CD14-positive monocyte (primary cell): ENCODE measurements around the gene TRMU. TPM values are rescaled to one million over a fixed set of nuclear protein-coding genes. Genes with fewer than 3 reads are reported as not detected.

Source experiments
- DNase-seq, 3 donors: peaks; one replicate each; pipeline ENCODE4 v3.0.0-alpha.2; 2011 to 2022
- H2AFZ ChIP-seq: 2 replicates; pipeline ENCODE4 v1.6.0; 2012; ENCODE audit warnings: mild to moderate bottlenecking, low read depth, low read length, inconsistent platforms; ENCODE audit not compliant: insufficient read depth, poor library complexity, severe bottlenecking
- H3K27ac ChIP-seq, 2 donors: 1 replicate in 1 of 2; 2 replicates in 1 of 2; pipeline ENCODE4 v1.5.1; 2012 to 2013; ENCODE audit warnings: low read length in 2 of 2, control low read depth in 1 of 2, inconsistent platforms in 1 of 2, low read depth in 1 of 2, mild to moderate bottlenecking in 1 of 2
- H3K27me3 ChIP-seq, 2 donors: one replicate each; pipeline versions ENCODE4 v1.6.0 to v1.6.1; 2011 to 2013; ENCODE audit warnings: low read length in 2 of 2; ENCODE audit not compliant: control insufficient read depth in 2 of 2, insufficient read depth in 2 of 2
- H3K36me3 ChIP-seq, 2 donors: replicated peaks in 1 of 2; 1 replicate in 1 of 2; 2 replicates in 1 of 2; pipeline versions ENCODE4 v1.5.1 to v1.6.1; 2012 to 2013; ENCODE audit warnings: low read length in 2 of 2, control low read depth in 1 of 2, inconsistent platforms in 1 of 2, mild to moderate bottlenecking in 1 of 2; ENCODE audit not compliant: insufficient read depth in 2 of 2, control insufficient read depth in 1 of 2
- H3K4me1 ChIP-seq, 2 donors: 1 replicate in 1 of 2; 2 replicates in 1 of 2; pipeline versions ENCODE4 v1.5.1 to v1.6.1; 2012 to 2013; ENCODE audit warnings: low read length in 2 of 2, control low read depth in 1 of 2, inconsistent platforms in 1 of 2, mild to moderate bottlenecking in 1 of 2, moderate library complexity in 1 of 2; ENCODE audit not compliant: insufficient read depth in 2 of 2, control insufficient read depth in 1 of 2
- H3K4me2 ChIP-seq: replicated peaks from 2 replicates; pipeline ENCODE3; 2012; ENCODE audit warnings: low read length, moderate library complexity, mild to moderate bottlenecking; ENCODE audit not compliant: poor library complexity, severe bottlenecking; ENCODE audit errors: extremely low read depth
- H3K4me3 ChIP-seq, 3 experiments: fragments of 200-600 bp in 1 of 3; sonication (generic) in 1 of 3; replicated peaks in 1 of 3; 1 replicate in 2 of 3; 2 replicates in 1 of 3; pipeline ENCODE4 v1.5.1; 2011 to 2013; ENCODE audit warnings: low read length in 3 of 3, mild to moderate bottlenecking in 3 of 3, control low read depth in 2 of 3, low read depth in 2 of 3, inconsistent platforms in 1 of 3, moderate library complexity in 1 of 3
- H3K79me2 ChIP-seq: 2 replicates; pipeline ENCODE4 v1.6.0; 2012; ENCODE audit warnings: mild to moderate bottlenecking, control low read depth, inconsistent platforms, low read length, moderate library complexity; ENCODE audit not compliant: insufficient read depth
- H3K9ac ChIP-seq: 2 replicates; pipeline ENCODE4 v1.6.0; 2017; ENCODE audit warnings: low read length, mild to moderate bottlenecking; ENCODE audit not compliant: insufficient read depth, poor library complexity, severe bottlenecking
- H3K9me3 ChIP-seq, 2 donors: replicated peaks in 1 of 2; 1 replicate in 1 of 2; 2 replicates in 1 of 2; pipeline versions ENCODE4 v1.5.1 to v1.6.1; 2012 to 2013; ENCODE audit warnings: low read length in 2 of 2, control low read depth in 1 of 2; ENCODE audit not compliant: control insufficient read depth in 1 of 2, insufficient read depth in 1 of 2
- H4K20me1 ChIP-seq: 2 replicates; pipeline ENCODE4 v1.6.0; 2012; ENCODE audit warnings: mild to moderate bottlenecking, low read length, control low read depth, moderate library complexity; ENCODE audit not compliant: insufficient read depth
- H3K27ac Mint-ChIP-seq, 7 donors: one replicate each; pipeline ENCODE4 v1.8.0; 2020; ENCODE audit warnings: mild to moderate bottlenecking in 7 of 7, mixed read lengths in 7 of 7, moderate library complexity in 6 of 7, inconsistent platforms in 2 of 7
- H3K27me3 Mint-ChIP-seq, 3 donors: one replicate each; pipeline ENCODE4 v1.8.0; 2021 to 2022; ENCODE audit warnings: low read depth in 3 of 3, mild to moderate bottlenecking in 3 of 3, mixed read lengths in 3 of 3, moderate library complexity in 3 of 3, inconsistent platforms in 1 of 3
- H3K36me3 Mint-ChIP-seq, 2 donors: one replicate each; pipeline ENCODE4 v1.8.0; 2020; ENCODE audit warnings: mixed read lengths in 2 of 2, inconsistent platforms in 1 of 2, mild to moderate bottlenecking in 1 of 2
- H3K4me1 Mint-ChIP-seq: one replicate; pipeline ENCODE4 v1.8.0; 2020; ENCODE audit warnings: mild to moderate bottlenecking, mixed read lengths
- H3K4me3 Mint-ChIP-seq, 2 donors: one replicate each; pipeline ENCODE4 v1.8.0; 2020; ENCODE audit warnings: mild to moderate bottlenecking in 2 of 2, mixed read lengths in 2 of 2, moderate library complexity in 1 of 2
- H3K9me3 Mint-ChIP-seq, 7 donors: one replicate each; pipeline ENCODE4 v1.8.0; 2020 to 2022; ENCODE audit warnings: mixed read lengths in 7 of 7, mild to moderate bottlenecking in 6 of 7, moderate library complexity in 6 of 7, inconsistent platforms in 2 of 7
- CTCF ChIP-seq: fragments of 200-600 bp; IDR thresholded peaks from one replicate; pipeline ENCODE4 v1.8.0; 2022; ENCODE audit warnings: antibody characterized with exemption, mild to moderate bottlenecking
- WGBS: methylation state at CpG from one replicate; pipeline ENCODE4 v1.1.5; 2013; ENCODE audit warnings: missing lambda C conversion rate; ENCODE audit not compliant: insufficient coverage; 5-methylcytosine and 5-hydroxymethylcytosine counted together
- intact Hi-C, 2 donors: fragments of 100-400 bp; cut with micrococcal nuclease; formaldehyde crosslinking; loops; one replicate each; pipeline versions ENCODE4 v1.15.0 to v1.15.1; 2023
- polyA plus RNA-seq, 3 donors: library from polyadenylated mRNA; depleted of rRNA in 1 of 3; unstranded in 2 of 3; stranded (reverse) in 1 of 3; fragments of 300-500 nt in 2 of 3; fragments of >200 nt in 1 of 3; fragmentation: Illumina TruSeq in 2 of 3; gene quantifications; 1 replicate in 2 of 3; 2 replicates in 1 of 3; pipeline ENCODE4 v1.2.3, GENCODE V29; 2012 to 2021

The TRMU gene
- polyA plus RNA-seq, 3 donors, result 4.7 to 32.9 (median 5.6) TPM

- 96% methylated on average over 5 of the region's 8 CpGs for WGBS
- H3K4me3 ChIP-seq, result no peak overlapping the region
- Mint-ChIP-seq H3K36me3 (peaks cover 54 to 58% of the 10 kb centered on the region in 2 donors), H3K27me3 (no peaks in the 10 kb centered on the region), H3K27ac (no peak overlapping the region), H3K4me3 (no peak overlapping the region), H3K4me1 (peaks cover 15% of the 10 kb centered on the region), H3K9me3 (no peaks in the 10 kb centered on the region)
- DNase-seq, result no peak
- H3K27ac ChIP-seq, result no peak overlapping the region
- no peak for TF ChIP-seq CTCF
- H3K9ac ChIP-seq, result no peak overlapping the region
- H3K4me2 ChIP-seq, result no peak overlapping the region
- no peaks in the 10 kb centered on the region for H3K27me3 ChIP-seq
- H3K4me1 ChIP-seq, result peaks cover 10 to 14% of the 10 kb centered on the region in 2 donors
- peaks cover 25% of the 10 kb centered on the region for H3K79me2 ChIP-seq
- peaks cover 22% of the 10 kb centered on the region for H4K20me1 ChIP-seq
- no peaks in the 10 kb centered on the region for H3K9me3 ChIP-seq
- no peak overlapping the region for H2AFZ ChIP-seq
- intact Hi-C loops, result no loop called here
- H3K36me3 ChIP-seq, result peaks cover 54 to 63% of the 10 kb centered on the region in 2 donors
These were observed 3.1 kb downstream of the TRMU start for GRCh38 chr22:46338636-46339035.

GRCh38 chr22:46339956-46340355 is 4.4 kb downstream of the TRMU start:
- Histone ChIP-seq H3K79me2 (peaks cover 25% of the 10 kb centered on the region), H3K9ac (no peak overlapping the region), H3K36me3 (peaks cover 67 to 77% of the 10 kb centered on the region in 2 donors), H3K27me3 (no peaks in the 10 kb centered on the region), H3K4me1 (peaks cover 10 to 12% of the 10 kb centered on the region in 2 donors), H3K4me3 (no peak overlapping the region), H3K4me2 (no peak overlapping the region), H2AFZ (no peak overlapping the region), H3K27ac (no peak overlapping the region), H3K9me3 (no peaks in the 10 kb centered on the region), H4K20me1 (peaks cover 25% of the 10 kb centered on the region)
- Mint-ChIP-seq H3K4me1 (peaks cover 12% of the 10 kb centered on the region), H3K27ac (peak overlapping the region in 2 of 7 donors; percentile 45 to 65), H3K4me3 (no peak overlapping the region), H3K27me3 (no peaks in the 10 kb centered on the region), H3K36me3 (peaks cover 67 to 71% of the 10 kb centered on the region in 2 donors), H3K9me3 (no peaks in the 10 kb centered on the region)
- intact Hi-C loops, result no loop called here
- WGBS, result 100% methylated on average over 4 of the region's 5 CpGs
- DNase-seq, result no peak
- no peak for TF ChIP-seq CTCF
